SH-SY5Y (cell line): Measurements from ENCODE around the gene MAP3K14.

Experiments used
- GATA2 ChIP-seq: IDR thresholded peaks from 2 replicates; pipeline ENCODE4 v1.6.1; 2011; ENCODE audit warnings: mild to moderate bottlenecking, low read depth, low read length
- GATA3 ChIP-seq: IDR thresholded peaks from 2 replicates; pipeline ENCODE4 v1.6.1; 2011; ENCODE audit warnings: low read depth, mild to moderate bottlenecking, low read length, moderate library complexity

DNA sequence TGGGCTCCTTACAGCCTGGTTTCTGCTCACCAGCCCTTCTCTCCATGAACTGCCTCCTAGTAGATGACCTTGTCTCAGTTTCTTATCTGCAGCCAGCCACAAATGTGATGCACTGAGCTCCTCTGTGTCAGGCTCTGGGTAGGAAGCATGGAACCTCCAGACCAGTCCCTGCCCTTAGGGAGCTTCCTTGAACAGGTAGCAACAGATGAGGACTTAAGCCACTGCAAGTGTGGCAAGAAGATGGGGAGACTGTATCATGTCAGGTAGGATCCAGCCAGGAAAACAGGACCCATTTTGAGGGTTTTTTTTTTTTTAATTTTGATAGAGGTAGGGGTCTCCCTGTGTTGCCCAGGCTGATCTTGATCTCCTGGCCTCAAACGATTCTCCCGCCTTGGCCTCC, 5.3 kb upstream of the MAP3K14 start:
- TF ChIP-seq GATA2: no peak
- TF ChIP-seq GATA3: no peak
